GM19452 (cell line): ENCODE results near the gene CSF2.

ENCODE experiments used
- ATAC-seq: cut with Tn5 transposase; IDR thresholded peaks from one replicate; pipeline ENCODE4 v1.9.1; 2021; ENCODE audit not compliant: unreplicated experiment

CSF2 gene

GRCh38 chr5:132073231-132074013 is at the start of gene CSF2:
TSS of gene CSF2 (plus strand) at chr5:132073789. CDS start at chr5:132073824, 35 bp downstream.
- ATAC-seq, result no peak

DNA sequence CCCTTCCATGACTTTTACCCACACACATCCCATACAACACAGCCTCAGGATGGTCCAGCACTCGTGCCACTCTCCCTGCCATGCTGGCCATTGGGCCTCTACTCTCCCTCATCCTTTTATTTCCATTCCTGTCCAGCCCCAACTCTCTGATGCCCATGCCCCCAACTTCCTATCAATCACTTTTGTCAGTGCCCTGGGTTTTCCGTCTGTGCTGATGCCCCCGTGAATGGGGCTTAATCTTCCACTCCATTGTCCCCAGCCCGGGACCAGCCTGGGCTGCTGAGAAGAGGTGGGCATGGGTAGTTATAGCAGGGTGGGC is 49.5 kb upstream of the CSF2 start:
- ATAC-seq, result no peak

GRCh38 chr5:132024789-132025402 is 48.7 kb upstream of the CSF2 start:
- ATAC-seq, result no peak

DNA sequence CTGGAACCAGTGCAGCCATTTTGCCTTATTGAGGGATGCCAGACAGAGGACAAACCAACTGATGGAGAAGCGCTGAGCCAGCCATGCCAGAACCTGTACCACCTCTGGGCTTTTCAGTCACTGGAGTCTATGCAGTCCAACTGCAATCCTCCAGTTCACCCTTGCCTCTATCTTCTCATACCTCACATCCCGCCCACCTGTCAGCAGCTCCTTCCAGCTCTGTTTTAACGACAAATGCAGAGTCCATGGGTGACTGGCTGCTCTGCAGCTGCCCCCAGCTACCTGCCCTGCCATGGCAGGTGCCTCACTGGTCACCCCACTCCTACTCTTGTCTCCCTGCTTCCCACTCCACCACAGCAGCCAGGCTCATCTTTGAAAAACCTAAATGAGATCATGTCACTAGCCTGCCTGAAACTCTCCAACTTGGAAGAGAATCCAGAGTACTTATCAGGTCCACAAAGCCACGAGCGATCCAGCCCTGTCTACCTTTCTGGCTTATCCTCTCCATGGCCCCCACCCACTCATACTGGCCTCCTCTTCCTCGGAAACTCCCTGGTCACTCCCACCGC is 48.1 kb upstream of the CSF2 start:
- no peak for ATAC-seq

- no peak for ATAC-seq
Measured at GRCh38 chr5:132026516-132027008, 47.0 kb upstream of the CSF2 start.

DNA sequence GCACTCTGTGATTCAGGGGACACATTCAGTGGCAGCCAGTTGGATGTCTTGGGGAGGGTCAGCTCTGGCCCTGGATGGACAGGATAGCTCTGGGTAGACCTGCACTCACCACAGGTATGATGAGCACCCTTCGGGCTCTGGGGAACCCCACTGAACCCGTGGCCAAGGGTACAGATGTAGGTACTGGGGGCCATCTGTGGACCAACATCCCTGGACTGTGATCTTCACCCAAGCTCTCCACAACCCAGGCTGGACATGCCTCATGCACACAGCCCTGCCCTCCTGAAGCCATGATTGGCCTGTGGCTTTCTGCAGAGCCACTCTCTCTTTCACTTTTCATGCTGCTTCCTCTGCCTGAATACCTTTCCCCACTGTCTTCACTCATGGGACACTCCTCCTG is 46.6 kb upstream of the CSF2 start:
- ATAC-seq, result no peak

GRCh38 chr5:132029609-132030330 is 43.8 kb upstream of the CSF2 start:
- ATAC-seq, result no peak

DNA sequence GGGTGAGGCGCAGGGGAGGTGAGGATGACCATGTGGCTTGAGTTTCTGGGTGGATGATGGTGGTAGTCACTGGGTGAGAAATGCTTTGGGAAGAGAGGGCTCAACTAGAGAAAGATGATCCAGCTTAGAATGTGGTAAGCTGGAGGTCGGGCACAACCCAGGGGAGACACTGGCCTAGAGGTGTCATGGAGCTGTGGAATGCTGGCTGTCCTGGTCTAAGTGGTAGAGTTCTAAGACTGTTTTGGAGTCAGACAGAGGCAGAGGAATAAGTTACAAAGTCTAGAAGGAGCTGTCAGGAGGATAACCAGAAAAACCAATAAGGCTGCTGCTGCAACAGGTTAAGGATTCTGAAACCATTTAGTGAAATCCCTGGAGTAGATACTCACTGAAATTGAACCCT is 43.0 kb upstream of the CSF2 start:
- ATAC-seq, result no peak

GRCh38 chr5:132032196-132032595 is 41.4 kb upstream of the CSF2 start:
- ATAC-seq, result no peak

- no peak for ATAC-seq
Measured at GRCh38 chr5:132033122-132033521, 40.5 kb upstream of the CSF2 start.

GRCh38 chr5:132037353-132037752 is 36.2 kb upstream of the CSF2 start:
- no peak for ATAC-seq

- no peak for ATAC-seq
Measured at GRCh38 chr5:132044207-132044606, 29.4 kb upstream of the CSF2 start.

- no peak for ATAC-seq
Measured at GRCh38 chr5:132046880-132047299, 26.7 kb upstream of the CSF2 start.

DNA sequence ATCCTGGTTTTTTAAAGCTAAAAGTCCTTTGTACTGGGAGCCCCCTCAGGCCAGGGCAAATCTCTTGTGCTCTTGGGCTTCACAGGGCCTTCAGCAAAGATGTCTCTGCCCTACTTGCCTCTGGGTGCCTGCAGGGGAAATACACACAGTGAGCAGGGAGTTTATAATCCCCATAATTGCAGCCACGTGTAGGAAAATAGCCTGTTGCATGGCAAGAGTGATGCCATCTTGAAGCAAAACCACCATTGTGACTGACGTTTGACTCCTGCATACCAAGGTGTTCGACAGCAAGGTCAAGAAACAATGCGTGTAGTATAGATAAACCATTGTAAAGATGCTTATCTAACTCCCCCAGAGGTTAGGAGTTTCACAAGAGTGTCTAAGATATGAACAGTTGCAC is 24.5 kb upstream of the CSF2 start:
- ATAC-seq, result no peak

DNA sequence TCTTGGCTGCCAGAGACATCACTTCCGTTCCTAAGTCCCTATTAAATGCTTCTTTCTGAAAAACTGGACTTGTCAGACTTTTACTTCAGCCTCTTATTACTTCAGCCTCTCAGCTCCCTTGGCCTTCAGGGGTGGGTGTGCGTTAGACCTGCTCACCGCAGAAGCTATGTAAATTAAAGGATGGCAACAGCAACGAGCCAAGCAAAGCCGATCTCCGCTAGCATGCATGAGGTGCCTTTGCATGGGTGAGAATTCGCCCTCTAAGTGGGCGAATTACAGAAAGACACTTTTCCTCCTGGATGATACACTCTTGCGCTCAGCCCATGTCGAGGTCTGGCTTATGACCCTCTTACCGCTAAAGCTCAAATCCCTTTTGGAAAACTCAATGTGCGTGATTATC is 24.0 kb upstream of the CSF2 start:
- ATAC-seq, result no peak

GRCh38 chr5:132050136-132050535 is 23.5 kb upstream of the CSF2 start:
- ATAC-seq, result no peak

- no peak for ATAC-seq
Measured at GRCh38 chr5:132050661-132051552, 22.7 kb upstream of the CSF2 start.

GRCh38 chr5:132052520-132052919 is 21.1 kb upstream of the CSF2 start:
- ATAC-seq, result no peak

GRCh38 chr5:132053483-132053882 is 20.1 kb upstream of the CSF2 start:
- ATAC-seq, result no peak

DNA sequence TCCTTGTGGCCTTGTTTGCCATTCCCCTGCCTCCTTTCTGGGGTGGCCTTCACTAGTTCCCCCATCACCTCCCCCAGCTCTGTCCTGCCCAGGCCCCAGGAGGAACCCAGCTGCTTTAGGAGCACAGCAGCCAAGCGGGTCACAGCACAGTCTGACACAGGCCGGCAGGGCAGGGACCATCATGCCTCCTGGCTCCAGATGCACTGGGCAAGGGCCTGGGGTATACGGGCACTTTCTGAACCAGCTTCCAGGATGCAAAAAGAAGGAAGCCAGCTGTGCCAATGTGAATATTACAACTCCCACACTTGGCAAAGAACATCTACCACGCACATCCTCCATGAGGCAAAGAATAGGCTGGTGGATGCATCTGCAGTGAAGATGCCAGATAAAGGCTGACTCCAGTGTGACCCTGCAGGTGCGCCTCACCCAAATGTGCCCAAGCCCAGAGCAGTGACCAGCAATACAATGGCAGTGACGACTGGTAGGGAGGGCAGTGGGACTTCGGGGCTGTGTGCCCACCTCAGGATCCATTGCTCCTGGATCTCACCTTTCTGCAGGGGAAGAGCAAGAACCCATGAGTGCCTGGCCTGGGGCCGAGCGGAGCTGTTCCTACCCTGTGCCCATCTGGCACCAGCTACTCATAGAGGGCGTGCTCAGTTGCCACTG is 19.4 kb upstream of the CSF2 start:
- no peak for ATAC-seq
